HG03439 (cell line): ENCODE measurements around the gene RAB33B.
"Not testable (repeated sequence)": the region's sequence is repeated elsewhere in the genome, so short reads cannot be mapped to it uniquely, and the experiment has no call there.

Experiments used
- ATAC-seq: cut with Tn5 transposase; IDR thresholded peaks from one replicate; pipeline ENCODE4 v1.9.1; 2021; ENCODE audit warnings: mild to moderate bottlenecking, moderate library complexity; ENCODE audit not compliant: unreplicated experiment

RAB33B gene

GRCh38 chr4:139454111-139455045, at the start of gene RAB33B:
Gene RAB33B, plus strand, starts transcription at chr4:139454121. Its CDS starts 75 bp downstream, at chr4:139454196.
- peak; percentile 4 for ATAC-seq

- no peak for ATAC-seq
These were observed 43.6 kb upstream of the RAB33B start for GRCh38 chr4:139410312-139410711.

- not testable (repeated sequence) for ATAC-seq
These were observed 39.2 kb upstream of the RAB33B start for GRCh38 chr4:139414671-139415210.

- no peak for ATAC-seq
These were observed 37.7 kb upstream of the RAB33B start for GRCh38 chr4:139416073-139416673.

GRCh38 chr4:139419388-139419914, 34.5 kb upstream of the RAB33B start:
- ATAC-seq: peak; percentile 74

- ATAC-seq: no peak
These were observed 33.3 kb upstream of the RAB33B start for GRCh38 chr4:139420652-139421051.

GRCh38 chr4:139436122-139436521, 17.8 kb upstream of the RAB33B start:
- ATAC-seq: no peak

GRCh38 chr4:139438141-139438540, 15.8 kb upstream of the RAB33B start:
- ATAC-seq: no peak

- no peak for ATAC-seq
These were observed 12.9 kb upstream of the RAB33B start for GRCh38 chr4:139441029-139441428.

GRCh38 chr4:139443661-139444060, 10.3 kb upstream of the RAB33B start:
- no peak for ATAC-seq

- ATAC-seq: not testable (repeated sequence)
These were observed 9.0 kb upstream of the RAB33B start for GRCh38 chr4:139444881-139445280.

GRCh38 chr4:139447078-139447477, 6.8 kb upstream of the RAB33B start:
- not testable (repeated sequence) for ATAC-seq

- ATAC-seq: no peak
These were observed 3.3 kb upstream of the RAB33B start for GRCh38 chr4:139450586-139450985.

- no peak for ATAC-seq
These were observed 1.9 kb upstream of the RAB33B start for GRCh38 chr4:139451997-139452396.

- ATAC-seq: peak; percentile 49
These were observed 915 bp upstream of the RAB33B start for GRCh38 chr4:139453041-139453370.

- ATAC-seq: peak; percentile 91
These were observed 380 bp upstream of the RAB33B start for GRCh38 chr4:139453371-139454110.

GRCh38 chr4:139455126-139455538, 1.2 kb downstream of the RAB33B start:
- no peak for ATAC-seq

GRCh38 chr4:139457318-139457717, 3.4 kb downstream of the RAB33B start:
- no peak for ATAC-seq

GRCh38 chr4:139458543-139458942, 4.6 kb downstream of the RAB33B start:
- no peak for ATAC-seq

GRCh38 chr4:139458999-139459398, 5.1 kb downstream of the RAB33B start:
- ATAC-seq: no peak

GRCh38 chr4:139460565-139460964, 6.6 kb downstream of the RAB33B start:
- no peak for ATAC-seq
